ENCODE data around the gene HCRTR2. TPM values are rescaled to one million over a fixed set of nuclear protein-coding genes. Genes with fewer than 3 reads are reported as not detected.
A peak's percentile ranks its signal among the peaks of the same experiment; 100 is the strongest.

HCRTR2 gene
- total RNA-seq, 1 experiment from 2014 or later: not detected

DNA sequence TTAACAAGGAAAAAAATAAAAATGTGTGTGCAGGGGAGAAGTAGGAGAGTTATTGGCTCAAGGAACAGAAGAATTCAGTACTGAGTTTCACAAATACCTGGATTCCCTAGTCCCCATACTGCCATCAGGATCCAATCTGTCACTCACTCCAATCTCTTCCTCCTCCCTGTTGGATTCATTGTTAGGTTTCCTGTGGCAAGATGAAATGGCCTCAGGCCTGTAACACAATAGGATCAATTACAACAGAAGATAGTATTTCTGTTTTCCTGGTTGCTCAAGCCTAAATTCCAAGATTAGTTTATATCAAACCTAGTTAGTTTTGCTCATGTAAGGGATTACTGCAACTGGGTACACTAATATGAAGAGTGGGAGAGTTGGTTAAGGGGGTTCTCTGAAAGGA is 24.4 kb downstream of the HCRTR2 start:
- TF ChIP-seq CTCF (IDR thresholded peaks at IDR 0.05; ENCODE audit: unreplicated experiment): no peak
- Mint-ChIP-seq H3K4me3 (ENCODE audit: unreplicated experiment) (no peak overlapping the region), H3K36me3 (ENCODE audit: insufficient read depth, unreplicated experiment) (no peaks in the 10 kb centered on the region), H3K27me3 (ENCODE audit: insufficient read depth, unreplicated experiment) (no peaks in the 10 kb centered on the region), H3K4me1 (ENCODE audit: insufficient read depth, unreplicated experiment) (no peaks in the 10 kb centered on the region), H3K9me3 (ENCODE audit: unreplicated experiment) (no peaks in the 10 kb centered on the region), H3K27ac (ENCODE audit: low read depth, unreplicated experiment) (no peak overlapping the region)
- BruUV-seq (replicated peaks): no TSS peak
- intact Hi-C loops (cut with micrococcal nuclease): no loop called here
- ChIA-PET CTCF (no interaction called here), POLR2A (no interaction called here)
- peak; percentile 3 for DNase-seq (ENCODE audit: unreplicated experiment)

DNA sequence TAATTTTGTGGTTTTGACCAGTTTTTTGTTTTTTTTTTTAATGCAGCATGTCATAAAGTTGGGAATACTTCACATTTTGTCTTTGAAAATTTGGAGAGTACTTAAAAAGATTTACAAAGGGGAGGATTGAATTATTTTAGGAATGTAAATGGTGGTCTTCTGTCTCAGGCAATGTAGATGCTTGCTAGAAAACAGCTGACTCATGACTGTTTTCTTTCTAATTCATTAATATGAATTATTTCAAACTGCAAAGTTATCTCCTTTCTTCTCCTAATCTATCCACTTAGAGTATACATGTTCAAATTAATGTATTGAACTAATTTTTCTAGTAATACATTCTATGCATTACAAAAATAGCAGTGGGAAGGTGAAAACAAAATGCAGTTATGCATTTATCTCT is 24.9 kb downstream of the HCRTR2 start:
- H3K27ac Mint-ChIP-seq (ENCODE audit: low read depth, unreplicated experiment): no peak overlapping the region

DNA sequence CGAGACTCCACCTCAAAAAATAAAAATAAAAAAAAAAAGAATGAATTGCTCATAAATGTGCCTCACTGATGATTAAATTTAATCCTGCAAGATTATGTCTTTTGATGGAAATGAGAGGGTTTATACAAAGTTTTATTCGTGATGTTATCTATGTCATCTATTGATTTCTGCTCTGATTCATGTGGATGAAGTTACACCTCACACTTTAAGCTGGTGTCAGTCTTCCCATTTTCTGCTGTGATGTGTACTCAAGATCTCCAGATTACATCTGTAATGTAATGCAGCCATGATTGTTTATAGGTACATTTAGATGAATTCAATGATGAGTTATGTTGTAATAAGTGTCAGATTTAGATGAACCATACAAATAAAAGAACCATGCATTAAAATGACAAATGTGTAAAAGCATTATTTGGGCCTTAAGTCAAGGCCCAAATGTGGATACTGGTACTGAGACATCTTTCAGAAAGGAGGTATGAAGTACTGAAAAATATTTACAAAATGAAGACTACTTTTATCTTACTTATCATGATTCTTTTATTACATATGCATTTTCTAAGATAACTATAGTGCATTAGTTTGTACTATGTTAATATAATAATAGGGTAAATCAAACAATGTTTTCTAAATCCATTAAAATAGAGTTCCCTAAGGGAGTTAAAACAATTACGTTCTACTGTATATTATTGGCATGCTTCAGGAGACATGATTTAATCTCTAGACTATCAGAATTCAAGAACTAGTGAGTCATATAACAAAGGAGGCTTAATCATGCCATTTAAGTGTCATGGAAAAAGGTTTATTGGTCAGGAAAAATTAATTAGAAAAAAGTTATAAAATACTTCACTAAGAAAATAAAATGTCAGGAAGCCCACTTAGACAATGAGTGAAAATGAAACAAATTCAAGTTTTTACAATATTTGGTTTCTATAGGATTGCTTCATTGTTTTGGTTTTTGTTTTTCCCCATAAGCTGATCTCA is 34.5 kb downstream of the HCRTR2 start:
- Mint-ChIP-seq H3K4me1 (ENCODE audit: insufficient read depth, unreplicated experiment) (peaks cover 10% of the 10 kb centered on the region), H3K4me3 (ENCODE audit: unreplicated experiment) (no peak overlapping the region), H3K27me3 (ENCODE audit: insufficient read depth, unreplicated experiment) (no peaks in the 10 kb centered on the region), H3K9me3 (ENCODE audit: unreplicated experiment) (peaks cover 7% of the 10 kb centered on the region), H3K36me3 (ENCODE audit: insufficient read depth, unreplicated experiment) (peaks cover 6% of the 10 kb centered on the region), H3K27ac (ENCODE audit: low read depth, unreplicated experiment) (no peak overlapping the region)
- intact Hi-C loops (cut with micrococcal nuclease): no loop called here
- no peak for TF ChIP-seq CTCF (IDR thresholded peaks at IDR 0.05; ENCODE audit: unreplicated experiment)
- DNase-seq (ENCODE audit: unreplicated experiment): peak; percentile 1
- no TSS peak for BruUV-seq (replicated peaks)
- ChIA-PET POLR2A (no interaction called here), CTCF (interaction anchor here (0.7 kb wide), 2 partner anchors 169 to 349 kb away, joined by 3 to 4 read pairs; no protein-coding TSS in a partner anchor)

More for the DNA sequence above, 24.9 kb downstream of the HCRTR2 start:
- Mint-ChIP-seq H3K4me3 (ENCODE audit: unreplicated experiment) (no peak overlapping the region), H3K36me3 (ENCODE audit: insufficient read depth, unreplicated experiment) (no peaks in the 10 kb centered on the region), H3K27me3 (ENCODE audit: insufficient read depth, unreplicated experiment) (no peaks in the 10 kb centered on the region), H3K9me3 (ENCODE audit: unreplicated experiment) (no peaks in the 10 kb centered on the region), H3K4me1 (ENCODE audit: insufficient read depth, unreplicated experiment) (no peaks in the 10 kb centered on the region)
- TF ChIP-seq CTCF (IDR thresholded peaks at IDR 0.05; ENCODE audit: unreplicated experiment): no peak
- DNase-seq (ENCODE audit: unreplicated experiment): no peak
- no TSS peak for BruUV-seq (replicated peaks)
- CTCF ChIA-PET: no interaction called here
- intact Hi-C loops (cut with micrococcal nuclease): no loop called here
- POLR2A ChIA-PET: no interaction called here

DNA sequence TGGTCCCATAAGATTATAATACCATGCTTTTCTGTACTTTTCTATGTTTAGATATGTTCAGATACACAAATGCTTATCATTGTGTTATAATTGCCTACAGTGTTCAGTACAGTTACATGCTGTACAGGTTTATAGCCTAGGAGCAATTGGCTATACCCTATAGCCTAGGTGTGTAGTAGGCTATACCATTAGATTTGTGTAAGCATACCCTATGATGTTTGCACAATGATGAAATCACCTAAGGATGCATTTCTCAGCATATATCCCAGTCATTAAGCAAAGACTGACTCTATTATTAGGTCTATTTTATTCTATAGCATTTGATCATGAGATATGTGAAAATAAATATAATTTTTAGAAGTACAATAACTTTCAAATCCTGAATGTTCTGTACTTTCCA is 36.6 kb downstream of the HCRTR2 start:
- no peak for TF ChIP-seq CTCF (IDR thresholded peaks at IDR 0.05; ENCODE audit: unreplicated experiment)
- no peak for DNase-seq (ENCODE audit: unreplicated experiment)
- intact Hi-C loops (cut with micrococcal nuclease): no loop called here
- CTCF ChIA-PET: no interaction called here
- no peak overlapping the region for H3K4me3 Mint-ChIP-seq (ENCODE audit: unreplicated experiment)
- no TSS peak for BruUV-seq (replicated peaks)
- no peaks in the 10 kb centered on the region for H3K27me3 Mint-ChIP-seq (ENCODE audit: insufficient read depth, unreplicated experiment)
- peaks cover 7% of the 10 kb centered on the region for H3K9me3 Mint-ChIP-seq (ENCODE audit: unreplicated experiment)
- peaks cover 10% of the 10 kb centered on the region for H3K4me1 Mint-ChIP-seq (ENCODE audit: insufficient read depth, unreplicated experiment)
- POLR2A ChIA-PET: no interaction called here
- no peak overlapping the region for H3K27ac Mint-ChIP-seq (ENCODE audit: low read depth, unreplicated experiment)
- peaks cover 6% of the 10 kb centered on the region for H3K36me3 Mint-ChIP-seq (ENCODE audit: insufficient read depth, unreplicated experiment)

Data from MCF 10A (cell line).